IPS-18a (cell line): ENCODE results near the gene VNN1.
"Not testable (repeated sequence)": the region's sequence is repeated elsewhere in the genome, so short reads cannot be mapped to it uniquely, and the experiment has no call there.

Source experiments
- H3K27ac ChIP-seq: one replicate; pipeline ENCODE4 v1.5.1; 2013; ENCODE audit warnings: low read length
- H3K27me3 ChIP-seq: one replicate; pipeline ENCODE4 v1.6.1; 2013; ENCODE audit warnings: mild to moderate bottlenecking, low read length; ENCODE audit not compliant: control insufficient read depth, insufficient read depth
- H3K36me3 ChIP-seq: one replicate; pipeline ENCODE4 v1.6.1; 2013; ENCODE audit warnings: low read depth, low read length; ENCODE audit not compliant: control insufficient read depth
- H3K4me1 ChIP-seq: one replicate; pipeline ENCODE4 v1.6.1; 2013; ENCODE audit warnings: low read depth, low read length; ENCODE audit not compliant: control insufficient read depth
- H3K4me3 ChIP-seq: one replicate; pipeline ENCODE4 v1.5.1; 2013; ENCODE audit warnings: low read length
- H3K9ac ChIP-seq: one replicate; pipeline ENCODE4 v1.6.1; 2013; ENCODE audit warnings: mild to moderate bottlenecking, low read length, moderate library complexity
- H3K9me3 ChIP-seq: one replicate; pipeline ENCODE4 v1.6.1; 2013; ENCODE audit warnings: low read depth, low read length; ENCODE audit not compliant: control insufficient read depth

Gene VNN1

DNA sequence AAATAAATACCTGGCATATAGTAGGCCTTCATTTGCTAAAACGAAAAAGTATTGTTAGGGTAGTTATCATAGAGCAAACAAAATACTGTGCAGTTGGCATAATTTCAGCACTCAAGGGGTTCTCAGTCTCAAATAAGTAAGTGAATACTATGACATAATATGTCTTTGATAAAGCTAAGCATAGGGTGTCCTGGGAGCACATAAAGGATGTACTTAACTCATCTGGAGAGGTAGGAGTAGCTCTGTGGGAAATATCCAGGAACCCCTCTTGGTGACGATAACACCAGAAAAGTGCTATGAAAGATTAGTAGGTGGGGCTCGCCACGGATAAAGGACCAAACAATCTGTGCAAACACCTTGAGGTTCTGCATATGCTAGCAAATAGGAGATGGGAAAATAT, 23.2 kb downstream of the VNN1 start:
- no peak overlapping the region for H3K4me3 ChIP-seq
- no peaks in the 10 kb centered on the region for H3K9me3 ChIP-seq
- H3K4me1 ChIP-seq: no peaks in the 10 kb centered on the region
- H3K9ac ChIP-seq: no peak overlapping the region
- H3K36me3 ChIP-seq: no peaks in the 10 kb centered on the region
- H3K27ac ChIP-seq: no peak overlapping the region
- no peaks in the 10 kb centered on the region for H3K27me3 ChIP-seq

DNA sequence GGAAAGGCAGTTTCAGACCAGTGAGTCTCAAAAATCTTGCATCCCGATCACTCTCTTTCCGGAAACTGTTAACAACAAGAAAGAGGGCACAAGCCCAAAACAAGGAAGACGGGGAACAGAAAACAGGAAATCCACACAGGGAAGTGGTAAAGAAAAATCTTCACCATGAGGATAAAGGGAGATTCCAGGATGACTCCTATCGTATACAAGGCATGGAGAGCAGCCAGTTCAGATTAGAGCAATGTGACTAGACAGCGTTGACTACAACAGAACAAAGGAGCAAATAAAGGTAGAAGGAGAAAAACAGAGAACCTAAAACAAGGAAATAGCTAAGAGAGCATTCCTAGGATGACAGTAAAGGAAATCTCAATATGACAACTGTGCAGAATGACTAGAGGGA, 26.5 kb downstream of the VNN1 start:
- H3K4me1 ChIP-seq: peaks cover 4% of the 10 kb centered on the region
- no peaks in the 10 kb centered on the region for H3K27me3 ChIP-seq
- no peaks in the 10 kb centered on the region for H3K9me3 ChIP-seq

DNA sequence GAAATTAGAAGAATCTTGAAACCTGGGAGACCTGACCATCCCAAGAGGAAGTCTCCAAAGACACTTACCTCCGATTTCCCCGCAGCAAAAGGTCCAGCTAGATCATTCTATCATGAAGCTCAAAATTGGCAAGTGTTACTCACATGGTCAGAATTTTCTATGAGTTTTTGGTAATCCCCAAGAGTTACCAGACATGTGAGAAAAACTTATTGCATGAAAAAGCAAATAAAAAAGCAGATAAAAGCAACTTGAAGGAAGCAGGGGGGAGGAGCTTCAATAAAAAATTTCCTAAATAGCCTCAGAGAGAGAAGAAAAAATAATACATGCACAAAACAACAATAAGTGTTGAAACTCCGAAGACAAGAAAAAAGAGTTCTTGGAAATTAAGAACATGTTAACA, 27.3 kb downstream of the VNN1 start:
- H3K4me3 ChIP-seq: no peak overlapping the region
- no peak overlapping the region for H3K27ac ChIP-seq
- H3K9ac ChIP-seq: no peak overlapping the region
- no peaks in the 10 kb centered on the region for H3K36me3 ChIP-seq
- no peaks in the 10 kb centered on the region for H3K27me3 ChIP-seq
- H3K9me3 ChIP-seq: no peaks in the 10 kb centered on the region
- peaks cover 4% of the 10 kb centered on the region for H3K4me1 ChIP-seq

More for the DNA sequence above, 26.5 kb downstream of the VNN1 start:
- H3K27ac ChIP-seq: no peak overlapping the region
- H3K4me3 ChIP-seq: no peak overlapping the region
- H3K36me3 ChIP-seq: no peaks in the 10 kb centered on the region
- H3K9ac ChIP-seq: no peak overlapping the region

DNA sequence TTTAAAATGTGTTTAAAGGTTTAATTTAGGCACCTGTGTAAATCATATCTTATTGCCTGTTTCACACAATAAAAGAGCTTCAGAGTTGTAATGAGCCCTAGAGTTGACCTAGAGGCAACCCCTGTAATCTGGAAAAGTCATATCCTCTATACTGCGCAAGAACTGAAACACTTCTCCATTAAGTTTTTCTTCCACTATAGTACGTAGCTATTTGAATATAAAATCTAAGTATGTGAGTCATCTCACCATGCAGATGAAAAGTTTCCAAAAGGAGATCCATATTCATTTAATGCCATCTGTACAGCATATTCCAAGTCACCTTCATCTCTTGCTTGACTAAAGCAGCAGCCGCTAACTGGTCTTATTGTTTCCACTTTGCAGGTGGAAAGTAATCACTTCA, 28.8 kb downstream of the VNN1 start:
- Histone ChIP-seq H3K9me3 (no peaks in the 10 kb centered on the region), H3K36me3 (no peaks in the 10 kb centered on the region), H3K4me3 (no peak overlapping the region), H3K9ac (no peak overlapping the region), H3K27ac (no peak overlapping the region), H3K4me1 (peaks cover 4% of the 10 kb centered on the region), H3K27me3 (no peaks in the 10 kb centered on the region)

DNA sequence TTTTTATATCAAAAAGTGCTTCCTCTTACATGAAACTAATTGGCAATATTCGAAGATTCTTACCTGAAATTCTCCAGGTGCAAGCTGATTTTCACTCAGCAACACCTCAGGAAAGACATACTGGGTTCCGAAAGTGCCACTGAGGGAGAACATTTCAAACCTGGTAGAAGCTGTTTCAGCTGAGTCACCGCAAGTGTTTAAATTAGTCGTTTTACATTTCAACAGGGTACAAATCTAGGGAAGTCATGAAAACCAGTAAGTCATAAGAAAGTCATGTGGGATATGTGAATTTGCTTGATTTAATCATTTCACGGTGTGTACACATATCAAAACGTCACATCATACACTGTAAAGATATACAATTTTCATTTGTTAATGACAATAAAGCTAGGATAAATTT, 29.6 kb downstream of the VNN1 start:
- Histone ChIP-seq H3K27ac (no peak overlapping the region), H3K4me1 (peaks cover 4% of the 10 kb centered on the region), H3K9ac (no peak overlapping the region), H3K27me3 (no peaks in the 10 kb centered on the region), H3K9me3 (no peaks in the 10 kb centered on the region), H3K4me3 (no peak overlapping the region), H3K36me3 (no peaks in the 10 kb centered on the region)

DNA sequence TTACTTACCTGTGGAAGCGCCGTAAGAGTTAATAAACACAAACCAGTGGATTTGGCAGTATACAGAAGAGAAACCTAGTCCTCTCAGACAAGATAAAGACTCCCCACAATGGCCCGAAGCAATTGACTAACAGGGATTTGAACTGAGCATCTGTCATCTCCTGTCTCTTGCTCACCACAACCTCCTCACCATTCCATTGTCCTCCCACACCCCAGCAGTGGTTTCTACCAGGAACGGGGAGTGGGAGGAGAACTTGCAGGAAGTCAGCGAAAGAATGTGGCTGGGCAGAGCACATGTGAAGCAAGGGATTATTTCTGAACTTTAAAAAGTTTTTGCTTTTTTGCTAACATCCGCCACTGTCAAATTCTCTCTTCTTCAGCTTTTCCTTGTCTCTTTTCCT, 30.3 kb downstream of the VNN1 start:
- H3K36me3 ChIP-seq: no peaks in the 10 kb centered on the region
- H3K9ac ChIP-seq: no peak overlapping the region
- no peaks in the 10 kb centered on the region for H3K9me3 ChIP-seq
- H3K4me3 ChIP-seq: no peak overlapping the region
- no peak overlapping the region for H3K27ac ChIP-seq
- no peaks in the 10 kb centered on the region for H3K27me3 ChIP-seq
- H3K4me1 ChIP-seq: peaks cover 4% of the 10 kb centered on the region

DNA sequence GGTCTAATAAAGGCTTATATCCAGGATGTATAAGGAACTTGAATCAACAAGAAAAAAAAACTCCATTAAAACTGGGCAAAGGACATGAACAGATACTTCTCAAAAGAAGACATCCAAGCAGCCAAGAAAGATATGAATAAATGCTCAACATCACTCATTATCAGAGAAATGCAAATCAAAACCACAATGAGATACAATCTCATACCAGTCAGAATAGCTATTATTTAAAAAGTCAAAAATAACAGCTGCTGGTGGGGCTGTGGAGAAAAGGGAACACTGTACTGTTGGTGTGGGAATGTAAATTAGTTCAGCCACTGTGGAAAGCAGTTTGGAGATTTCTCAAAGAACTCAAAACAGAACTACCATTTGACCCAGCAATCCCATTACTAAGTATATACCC, 34.8 kb downstream of the VNN1 start:
- not testable (repeated sequence) for H3K9ac ChIP-seq, H3K4me3 ChIP-seq, H3K27ac ChIP-seq

DNA sequence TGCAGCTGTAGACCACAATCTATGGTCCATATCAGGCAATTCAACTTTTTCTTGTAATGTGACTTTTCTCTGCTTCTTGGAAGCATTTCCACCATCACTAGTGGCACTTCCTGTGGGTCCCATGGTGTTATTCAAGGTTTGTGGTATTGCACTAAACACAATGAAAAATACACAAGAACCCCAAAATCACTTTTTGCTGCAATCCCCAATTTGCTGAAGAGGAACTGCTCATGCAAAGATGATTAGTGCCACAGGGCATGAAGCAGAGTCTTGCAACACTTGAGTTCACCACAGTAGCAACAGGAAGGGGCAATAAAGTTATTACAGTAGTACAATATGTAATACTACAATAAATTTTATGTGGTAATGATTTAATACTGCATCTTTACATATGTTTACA, 38.1 kb downstream of the VNN1 start:
- H3K4me3 ChIP-seq: no peak overlapping the region
- H3K27me3 ChIP-seq: no peaks in the 10 kb centered on the region
- H3K9me3 ChIP-seq: no peaks in the 10 kb centered on the region
- H3K36me3 ChIP-seq: no peaks in the 10 kb centered on the region
- no peak overlapping the region for H3K9ac ChIP-seq
- H3K27ac ChIP-seq: no peak overlapping the region
- H3K4me1 ChIP-seq: no peaks in the 10 kb centered on the region

More for the DNA sequence above, 34.8 kb downstream of the VNN1 start:
- H3K4me1 ChIP-seq, H3K36me3 ChIP-seq, H3K9me3 ChIP-seq, H3K27me3 ChIP-seq: not testable (repeated sequence)

DNA sequence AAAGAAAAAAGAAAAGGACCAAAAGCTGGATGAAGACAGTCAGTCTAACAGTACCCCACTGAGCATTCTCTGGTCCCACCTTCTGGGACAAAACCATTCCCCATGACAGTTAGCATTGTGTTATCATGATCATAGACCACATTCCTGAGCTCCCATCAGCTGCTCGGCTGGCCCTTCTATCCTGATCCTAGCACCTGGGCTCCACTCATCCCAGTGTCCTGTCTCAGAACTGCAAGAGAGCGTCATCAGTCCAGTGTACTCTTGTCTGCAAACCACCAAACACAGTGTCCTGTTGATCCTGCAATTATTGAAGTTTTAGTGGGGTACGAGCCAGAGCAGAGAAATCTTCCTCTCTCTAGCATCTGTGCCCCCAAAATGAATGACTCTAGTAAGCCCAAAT, 38.9 kb downstream of the VNN1 start:
- H3K36me3 ChIP-seq: no peaks in the 10 kb centered on the region
- H3K27ac ChIP-seq: no peak overlapping the region
- H3K4me3 ChIP-seq: no peak overlapping the region
- no peaks in the 10 kb centered on the region for H3K4me1 ChIP-seq
- no peaks in the 10 kb centered on the region for H3K9me3 ChIP-seq
- no peaks in the 10 kb centered on the region for H3K27me3 ChIP-seq
- H3K9ac ChIP-seq: no peak overlapping the region

DNA sequence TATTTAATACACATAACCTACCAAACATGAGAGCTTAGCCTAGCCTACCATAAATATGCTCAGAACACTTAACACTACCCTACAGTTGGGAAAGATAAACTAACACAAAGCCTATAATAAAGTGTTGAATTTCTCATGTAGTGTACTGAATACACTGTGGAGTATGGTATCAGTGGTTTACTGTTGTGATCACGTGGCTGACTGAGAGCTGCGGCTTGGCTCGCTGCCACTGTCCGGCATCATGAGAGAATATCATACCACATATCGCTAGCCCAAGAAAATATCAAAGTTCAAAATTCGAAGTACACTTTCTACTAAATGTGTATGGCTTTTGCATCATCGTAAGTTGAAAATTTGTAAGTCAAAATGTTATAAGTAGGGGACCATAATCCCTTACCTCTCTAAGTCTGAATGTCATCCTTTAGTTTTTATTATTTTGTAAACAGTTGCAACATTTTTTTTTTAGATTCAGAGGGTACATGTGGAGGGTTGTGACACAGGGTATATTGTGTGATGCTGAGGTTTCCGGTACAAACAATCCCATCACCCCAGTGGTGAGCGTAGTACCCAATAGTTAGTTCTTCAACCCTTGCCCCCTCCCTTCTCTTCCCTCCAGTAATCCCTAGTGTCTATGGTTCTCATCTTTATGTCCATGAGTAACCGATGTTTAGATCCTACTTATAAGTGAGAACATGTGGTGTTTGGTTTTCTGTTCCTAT, 40.3 kb downstream of the VNN1 start:
- no peak overlapping the region for H3K4me3 ChIP-seq
- H3K27me3 ChIP-seq: no peaks in the 10 kb centered on the region
- no peak overlapping the region for H3K27ac ChIP-seq
- H3K9me3 ChIP-seq: no peaks in the 10 kb centered on the region
- H3K9ac ChIP-seq: no peak overlapping the region
- no peaks in the 10 kb centered on the region for H3K36me3 ChIP-seq
- no peaks in the 10 kb centered on the region for H3K4me1 ChIP-seq

DNA sequence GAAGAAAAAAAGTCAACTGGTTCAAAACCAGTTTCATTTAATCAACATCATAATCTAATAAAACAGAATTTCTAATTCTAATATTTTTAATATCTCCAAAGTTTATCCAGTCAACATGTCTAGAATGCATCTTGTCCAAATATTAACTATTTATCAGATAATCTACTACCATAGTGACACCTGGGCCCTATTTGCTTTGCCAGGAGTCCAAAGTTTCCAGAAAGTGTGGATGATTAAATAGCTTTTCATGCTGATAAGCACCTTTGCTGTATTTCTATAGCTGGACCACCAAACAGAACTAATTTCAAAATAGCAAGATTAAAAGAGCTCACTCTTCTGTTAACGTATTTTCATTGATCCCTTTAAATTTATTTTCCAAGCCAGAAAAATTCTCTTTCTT, 42.6 kb downstream of the VNN1 start:
- no peak overlapping the region for H3K4me3 ChIP-seq
- no peaks in the 10 kb centered on the region for H3K9me3 ChIP-seq
- no peak overlapping the region for H3K9ac ChIP-seq
- H3K36me3 ChIP-seq: no peaks in the 10 kb centered on the region
- H3K27me3 ChIP-seq: no peaks in the 10 kb centered on the region
- no peak overlapping the region for H3K27ac ChIP-seq
- peaks cover 4% of the 10 kb centered on the region for H3K4me1 ChIP-seq

DNA sequence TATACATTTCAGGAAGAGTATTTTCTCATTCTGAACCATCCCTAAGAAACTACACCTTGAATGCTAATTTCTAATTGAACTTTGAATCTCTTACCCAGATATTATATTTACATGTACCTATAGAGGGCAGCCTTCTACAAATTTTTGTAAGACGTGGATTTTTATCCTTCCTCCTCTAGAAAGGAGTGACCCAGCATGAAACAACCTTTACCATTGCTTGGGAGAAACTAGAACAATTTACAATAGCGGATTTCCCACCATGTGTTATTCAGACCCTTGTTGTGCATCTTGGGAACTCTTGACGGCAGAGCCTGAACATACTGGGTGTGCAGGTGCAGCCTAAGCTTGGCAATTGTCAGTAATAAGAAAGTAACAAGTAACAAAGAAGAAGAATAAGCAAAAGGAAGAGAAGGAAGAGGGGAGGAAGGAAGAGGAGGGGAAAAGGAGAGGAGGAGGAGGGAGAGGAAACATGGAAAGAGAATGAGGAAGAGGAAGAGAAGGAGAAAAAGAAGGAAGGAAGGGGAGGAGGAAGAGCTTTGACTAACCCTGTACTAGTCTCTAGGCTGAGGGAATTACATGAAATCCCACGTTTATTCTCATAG, 44.1 kb downstream of the VNN1 start:
- no peaks in the 10 kb centered on the region for H3K27me3 ChIP-seq
- H3K9ac ChIP-seq: no peak overlapping the region
- no peak overlapping the region for H3K4me3 ChIP-seq
- H3K4me1 ChIP-seq: peaks cover 10% of the 10 kb centered on the region
- H3K36me3 ChIP-seq: no peaks in the 10 kb centered on the region
- H3K27ac ChIP-seq: no peak overlapping the region
- H3K9me3 ChIP-seq: no peaks in the 10 kb centered on the region
